ENCODE data around the gene INCA1. TPM values are rescaled to one million over a fixed set of nuclear protein-coding genes. Genes with fewer than 3 reads are reported as not detected.
A peak's percentile ranks its signal among the peaks of the same experiment; 100 is the strongest.

The INCA1 gene
- polyA plus RNA-seq, 3 donors from 2014 or later, result 0.29 to 0.35 TPM; not detected in 1

DNA sequence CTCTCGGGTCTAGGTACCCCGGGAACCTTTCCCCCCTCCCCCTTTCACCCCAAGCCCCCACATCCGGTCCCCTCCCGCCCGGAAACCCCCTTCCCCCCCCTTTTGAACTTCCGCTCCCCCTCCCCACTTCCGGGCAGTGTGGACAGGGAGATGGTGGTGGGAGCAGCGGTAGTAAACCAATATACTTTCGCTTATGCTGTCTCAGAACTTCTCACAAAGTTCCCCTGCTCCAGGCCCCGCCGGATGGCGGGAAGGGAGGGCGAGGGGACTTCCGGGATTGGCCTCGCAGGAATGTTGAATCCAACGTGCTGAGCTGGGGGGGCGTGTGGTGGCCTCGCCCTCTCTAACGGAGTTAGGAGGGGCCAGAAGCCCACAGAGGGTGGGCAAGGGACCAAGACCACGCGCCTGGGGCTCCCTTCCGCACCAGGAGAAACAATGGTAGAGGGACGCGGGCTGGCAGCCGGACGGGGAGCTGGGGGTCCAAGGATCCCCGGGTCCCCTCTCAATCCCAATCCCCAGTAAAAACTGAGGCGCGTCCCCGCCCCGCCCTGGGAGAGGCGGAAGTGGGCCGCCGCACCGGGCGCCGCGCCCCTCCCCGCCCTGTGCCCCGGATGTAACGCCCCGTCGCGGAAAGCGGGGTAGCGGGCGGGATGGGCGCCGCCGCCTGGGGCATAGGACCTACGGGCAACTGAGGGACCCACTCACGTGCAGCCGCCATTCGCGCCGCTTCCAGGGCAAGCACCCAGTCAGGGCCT, 49.7 kb downstream of the INCA1 start:
- H3K27me3 Mint-ChIP-seq (ENCODE audit: low read depth in 3 of 3), result peaks cover 22 to 51% (median 28%) of the 10 kb centered on the region in 3 donors
- H3K27ac Mint-ChIP-seq, result peak overlapping the region; percentile 92 to 99 (median 96)
- H3K4me3 Mint-ChIP-seq, result peak overlapping the region; percentile 96 to 100 (median 99)
- peak; percentile 72 to 77 (median 74) for DNase-seq
- peaks cover 56 to 63% of the 10 kb centered on the region in 2 donors for H3K4me1 Mint-ChIP-seq
- H3K36me3 Mint-ChIP-seq, result peaks cover 26 to 35% (median 33%) of the 10 kb centered on the region in 3 donors
- peaks cover 0 to 2% (median 0%) of the 10 kb centered on the region in 6 donors for H3K9me3 Mint-ChIP-seq

DNA sequence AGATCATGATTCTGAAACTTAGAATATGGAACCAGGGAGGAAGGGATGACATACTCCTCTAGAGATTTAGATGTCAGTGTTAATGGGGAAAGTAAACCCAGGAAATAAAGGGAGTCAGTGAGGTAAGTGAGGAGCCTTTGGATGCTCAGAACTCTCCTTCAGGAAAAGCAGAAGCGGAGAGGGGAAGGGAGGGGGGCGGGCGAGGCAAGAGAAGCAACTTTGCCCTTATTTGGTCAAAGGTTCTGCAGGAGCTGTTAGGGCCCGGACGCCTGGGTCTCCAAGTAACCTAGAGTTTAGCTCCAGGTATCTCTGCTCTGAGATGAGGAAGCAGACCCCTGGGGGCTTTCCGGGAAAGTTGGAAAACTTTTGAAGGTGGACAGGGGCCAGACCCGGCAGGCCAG, 50.3 kb downstream of the INCA1 start:
- Mint-ChIP-seq H3K9me3 (peaks cover 0 to 2% (median 0%) of the 10 kb centered on the region in 6 donors), H3K27ac (peak overlapping the region; percentile 95 to 99 (median 96)), H3K4me1 (peaks cover 62 to 69% of the 10 kb centered on the region in 2 donors), H3K4me3 (peak overlapping the region; percentile 96 to 100 (median 99)), H3K27me3 (ENCODE audit: low read depth in 3 of 3) (peaks cover 22 to 51% (median 28%) of the 10 kb centered on the region in 3 donors), H3K36me3 (peaks cover 27 to 41% (median 35%) of the 10 kb centered on the region in 3 donors)
- DNase-seq, result peak in 1 of 3 donors; percentile 17

DNA sequence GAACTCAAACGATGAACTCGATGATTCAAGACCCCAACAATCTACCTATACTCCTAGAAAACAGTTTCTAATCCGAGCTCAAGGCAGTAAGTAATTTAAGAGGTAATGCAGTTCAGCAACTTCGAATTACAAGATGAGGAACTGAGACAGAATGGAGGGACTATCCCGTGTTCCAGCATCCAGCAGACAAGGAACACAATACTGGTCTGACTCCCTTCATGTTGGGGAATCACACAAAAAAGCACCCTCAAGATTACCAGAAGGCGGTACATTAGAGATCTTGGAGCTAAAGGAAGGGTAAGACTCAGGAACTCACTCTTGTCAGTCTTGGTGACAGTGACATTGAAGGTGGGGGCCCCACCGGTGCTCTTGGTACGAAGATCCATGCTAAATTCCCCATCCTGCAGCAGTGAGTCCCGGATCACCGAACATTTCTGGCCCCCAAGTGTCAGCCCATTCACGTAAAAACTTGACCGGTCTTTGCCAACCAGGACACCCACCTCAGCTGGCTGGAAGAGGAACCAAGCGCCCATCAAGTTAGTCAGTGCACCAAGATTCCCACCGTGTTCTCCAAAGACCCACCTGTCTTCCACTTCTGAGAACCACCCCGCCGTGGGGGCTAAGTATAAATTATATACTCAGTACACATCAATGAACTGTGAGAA, 50.9 kb downstream of the INCA1 start:
- no peak for DNase-seq
- H3K9me3 Mint-ChIP-seq, result peaks cover 0 to 2% (median 0%) of the 10 kb centered on the region in 6 donors
- peaks cover 32 to 46% (median 39%) of the 10 kb centered on the region in 3 donors for H3K36me3 Mint-ChIP-seq

DNA sequence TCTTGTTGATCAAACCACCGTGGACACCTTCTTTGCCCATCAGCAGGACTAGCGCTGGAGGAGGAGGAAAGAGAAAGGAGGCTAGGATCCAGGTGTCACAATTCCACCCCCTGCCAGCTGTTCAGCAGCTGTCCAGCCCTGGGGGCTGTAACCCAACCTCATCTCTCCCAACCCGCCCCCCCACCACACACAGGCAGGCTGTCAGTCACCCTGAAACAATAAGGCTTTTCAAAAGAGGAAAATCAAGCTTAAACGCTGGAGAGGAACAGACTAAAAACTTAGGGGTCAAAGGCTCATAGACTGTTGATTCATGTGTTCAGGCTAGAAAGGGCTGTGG, 51.4 kb downstream of the INCA1 start:
- H3K27ac Mint-ChIP-seq, result peak overlapping the region; percentile 95 to 99 (median 96)
- peak overlapping the region; percentile 96 to 100 (median 99) for H3K4me3 Mint-ChIP-seq
- DNase-seq, result no peak
- peaks cover 22 to 56% (median 31%) of the 10 kb centered on the region in 3 donors for H3K27me3 Mint-ChIP-seq (ENCODE audit: low read depth in 3 of 3)
- peaks cover 69 to 75% of the 10 kb centered on the region in 2 donors for H3K4me1 Mint-ChIP-seq
- H3K9me3 Mint-ChIP-seq, result peaks cover 0 to 2% (median 0%) of the 10 kb centered on the region in 6 donors
- peaks cover 32 to 51% (median 39%) of the 10 kb centered on the region in 3 donors for H3K36me3 Mint-ChIP-seq

More for the DNA sequence above, 50.9 kb downstream of the INCA1 start:
- H3K4me3 Mint-ChIP-seq, result peak overlapping the region; percentile 96 to 100 (median 99)
- peak overlapping the region; percentile 95 to 99 (median 96) for H3K27ac Mint-ChIP-seq
- peaks cover 22 to 51% (median 28%) of the 10 kb centered on the region in 3 donors for H3K27me3 Mint-ChIP-seq (ENCODE audit: low read depth in 3 of 3)
- H3K4me1 Mint-ChIP-seq, result peaks cover 67 to 75% of the 10 kb centered on the region in 2 donors

DNA sequence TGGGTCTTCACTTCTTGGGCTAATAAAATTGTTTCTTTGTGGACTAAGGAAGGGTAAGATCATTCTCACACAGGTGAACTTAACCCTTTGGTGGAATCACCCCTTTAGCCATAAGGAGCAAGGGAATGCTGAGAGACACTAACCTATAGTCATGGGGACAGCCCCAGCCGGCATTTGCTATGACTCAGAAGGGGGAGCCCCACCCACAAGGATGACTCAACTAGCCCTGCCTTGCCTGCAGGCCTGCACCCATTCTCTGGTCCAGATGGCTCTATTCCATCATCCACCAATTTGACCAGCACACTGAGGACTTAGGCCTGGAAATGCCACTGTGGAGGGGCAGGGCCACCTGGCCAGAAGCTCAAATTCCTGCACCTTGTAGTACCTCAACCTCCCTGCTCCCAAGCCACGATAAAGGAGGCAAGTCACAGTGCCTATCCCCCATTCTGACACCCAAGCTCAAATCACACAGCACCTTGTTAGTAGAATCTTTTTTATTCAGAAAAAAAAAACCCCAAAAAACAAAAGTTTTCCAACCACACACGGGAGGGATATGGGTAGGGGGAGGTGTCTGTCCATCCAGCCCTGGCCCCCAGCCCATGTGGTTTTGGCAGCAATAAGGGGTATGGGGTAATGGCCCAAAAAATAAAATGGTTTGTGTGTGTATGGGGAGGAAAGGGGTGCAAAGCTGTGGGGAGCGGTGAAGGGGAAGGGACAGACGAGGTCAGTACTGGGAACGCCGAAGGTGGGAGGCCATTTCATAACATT, 52.0 kb downstream of the INCA1 start:
- Mint-ChIP-seq H3K27ac (peak overlapping the region; percentile 95 to 97 (median 95)), H3K4me3 (peak overlapping the region; percentile 96 to 100 (median 99)), H3K27me3 (ENCODE audit: low read depth in 3 of 3) (peaks cover 20 to 59% (median 34%) of the 10 kb centered on the region in 3 donors), H3K4me1 (peaks cover 65 to 73% of the 10 kb centered on the region in 2 donors), H3K36me3 (peaks cover 32 to 51% (median 39%) of the 10 kb centered on the region in 3 donors), H3K9me3 (peaks cover 0 to 2% (median 0%) of the 10 kb centered on the region in 6 donors)
- DNase-seq, result peak; percentile 62 to 66 (median 64)

DNA sequence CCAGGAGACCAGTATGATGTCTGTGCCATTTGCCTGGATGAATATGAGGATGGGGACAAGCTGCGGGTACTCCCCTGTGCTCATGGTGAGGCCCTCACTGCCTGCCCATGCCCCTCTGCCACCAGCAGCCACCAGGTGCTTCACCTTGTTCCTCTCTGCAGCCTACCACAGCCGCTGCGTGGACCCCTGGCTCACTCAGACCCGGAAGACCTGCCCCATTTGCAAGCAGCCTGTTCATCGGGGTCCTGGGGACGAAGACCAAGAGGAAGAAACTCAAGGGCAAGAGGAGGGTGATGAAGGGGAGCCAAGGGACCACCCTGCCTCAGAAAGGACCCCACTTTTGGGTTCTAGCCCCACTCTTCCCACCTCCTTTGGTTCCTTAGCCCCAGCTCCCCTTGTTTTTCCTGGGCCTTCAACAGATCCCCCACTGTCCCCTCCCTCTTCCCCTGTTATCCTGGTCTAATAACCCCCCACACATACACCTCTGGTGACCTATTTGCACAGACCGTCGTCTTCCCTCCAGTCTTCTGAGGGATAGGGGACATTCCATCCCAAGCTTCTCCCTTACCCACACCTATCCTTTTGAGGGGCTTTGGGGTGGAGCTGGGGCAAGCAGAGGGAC, 52.7 kb downstream of the INCA1 start:
- peak overlapping the region; percentile 96 to 100 (median 99) for H3K4me3 Mint-ChIP-seq
- peaks cover 20 to 61% (median 36%) of the 10 kb centered on the region in 3 donors for H3K27me3 Mint-ChIP-seq (ENCODE audit: low read depth in 3 of 3)
- H3K36me3 Mint-ChIP-seq, result peaks cover 32 to 55% (median 43%) of the 10 kb centered on the region in 3 donors
- peaks cover 62 to 74% of the 10 kb centered on the region in 2 donors for H3K4me1 Mint-ChIP-seq
- H3K9me3 Mint-ChIP-seq, result peaks cover 0 to 2% (median 0%) of the 10 kb centered on the region in 6 donors
- H3K27ac Mint-ChIP-seq, result peak overlapping the region; percentile 95 to 97 (median 95)
- DNase-seq, result no peak

DNA sequence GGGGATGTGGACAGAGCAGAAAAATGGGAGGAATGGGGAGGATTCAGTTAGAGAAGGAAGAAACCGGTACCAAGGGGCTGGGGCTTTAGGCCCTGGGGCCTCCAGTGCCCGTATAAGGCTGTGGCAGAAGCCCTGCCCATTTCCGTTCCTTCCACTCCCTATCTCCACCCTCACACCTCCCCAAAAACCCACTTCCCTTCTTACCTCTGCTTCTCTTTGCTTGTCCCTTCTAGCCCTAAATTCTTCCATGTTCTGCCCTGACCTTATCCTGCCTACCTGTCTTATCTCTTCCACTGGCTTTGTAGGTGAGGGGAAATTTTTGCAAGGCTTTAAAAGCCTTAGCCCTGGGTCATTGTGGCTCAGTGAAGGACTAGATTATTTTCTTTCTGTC, 53.2 kb downstream of the INCA1 start:
- H3K9me3 Mint-ChIP-seq, result peaks cover 0 to 2% (median 0%) of the 10 kb centered on the region in 6 donors
- peaks cover 20 to 60% (median 36%) of the 10 kb centered on the region in 3 donors for H3K27me3 Mint-ChIP-seq (ENCODE audit: low read depth in 3 of 3)
- H3K27ac Mint-ChIP-seq, result peak overlapping the region; percentile 95 to 97 (median 95)
- peaks cover 32 to 55% (median 43%) of the 10 kb centered on the region in 3 donors for H3K36me3 Mint-ChIP-seq
- peak overlapping the region; percentile 96 to 100 (median 99) for H3K4me3 Mint-ChIP-seq
- peaks cover 65 to 76% of the 10 kb centered on the region in 2 donors for H3K4me1 Mint-ChIP-seq
- DNase-seq, result peak; percentile 52 to 59 (median 57)

DNA sequence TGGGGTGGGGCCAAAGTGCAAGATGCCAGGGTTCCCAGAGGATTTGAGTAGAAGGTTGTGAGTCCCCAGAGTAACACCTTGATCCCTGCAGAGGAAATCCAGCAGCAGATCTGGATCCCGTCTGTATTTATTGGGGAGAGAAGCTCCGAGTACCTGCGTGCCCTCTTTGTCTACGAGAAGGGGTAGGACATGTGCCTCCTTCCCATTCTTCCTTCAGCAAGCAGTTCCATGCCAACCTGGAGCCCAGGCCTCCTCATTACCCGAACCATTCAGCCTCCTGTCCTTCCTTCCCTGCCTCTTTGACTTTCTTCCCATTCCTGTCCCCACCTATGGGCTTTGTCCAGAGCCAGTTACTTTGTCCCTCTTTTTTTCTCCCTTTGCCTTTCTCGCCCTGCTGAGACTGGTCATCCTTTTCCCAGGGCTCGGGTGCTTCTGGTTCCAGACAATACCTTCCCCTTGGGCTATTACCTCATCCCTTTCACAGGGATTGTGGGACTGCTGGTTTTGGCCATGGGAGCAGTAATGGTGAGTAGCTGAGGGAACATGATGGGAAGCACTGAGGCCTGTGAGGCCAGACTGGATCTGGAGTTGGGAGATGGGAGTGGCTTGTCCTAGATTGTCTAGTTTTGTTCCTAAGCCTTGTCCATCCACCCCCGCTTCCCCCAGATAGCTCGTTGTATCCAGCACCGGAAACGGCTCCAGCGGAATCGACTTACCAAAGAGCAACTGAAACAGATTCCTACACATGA, 54.4 kb downstream of the INCA1 start:
- no peak for DNase-seq
- Mint-ChIP-seq H3K27me3 (ENCODE audit: low read depth in 3 of 3) (peaks cover 17 to 51% (median 34%) of the 10 kb centered on the region in 3 donors), H3K4me1 (peaks cover 77 to 85% of the 10 kb centered on the region in 2 donors), H3K4me3 (peak overlapping the region; percentile 55 to 100 (median 99)), H3K36me3 (peaks cover 32 to 55% (median 43%) of the 10 kb centered on the region in 3 donors), H3K9me3 (no peaks in the 10 kb centered on the region), H3K27ac (peak overlapping the region; percentile 93 to 98 (median 95))

DNA sequence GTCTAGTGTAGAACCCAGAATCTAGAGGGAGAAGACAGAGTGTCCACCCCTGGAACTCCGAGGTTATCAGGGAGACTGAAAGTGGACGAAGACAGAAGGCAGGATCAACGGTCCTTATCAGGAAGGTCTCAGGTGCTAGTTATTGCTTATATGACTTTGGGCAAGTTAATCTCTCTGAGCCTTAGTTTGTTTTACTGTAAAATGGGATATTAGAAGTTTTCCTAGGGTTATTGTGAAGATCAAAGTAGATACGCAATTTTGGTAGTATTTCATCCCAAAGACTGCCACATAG, 56.1 kb downstream of the INCA1 start:
- Mint-ChIP-seq H3K4me3 (peak overlapping the region; percentile 96 to 100 (median 99)), H3K27ac (peak overlapping the region; percentile 93 to 98 (median 95)), H3K9me3 (no peaks in the 10 kb centered on the region), H3K36me3 (peaks cover 24 to 59% (median 35%) of the 10 kb centered on the region in 3 donors), H3K4me1 (peaks cover 70 to 77% of the 10 kb centered on the region in 2 donors), H3K27me3 (ENCODE audit: low read depth in 3 of 3) (peaks cover 8 to 37% (median 20%) of the 10 kb centered on the region in 3 donors)
- DNase-seq, result no peak

DNA sequence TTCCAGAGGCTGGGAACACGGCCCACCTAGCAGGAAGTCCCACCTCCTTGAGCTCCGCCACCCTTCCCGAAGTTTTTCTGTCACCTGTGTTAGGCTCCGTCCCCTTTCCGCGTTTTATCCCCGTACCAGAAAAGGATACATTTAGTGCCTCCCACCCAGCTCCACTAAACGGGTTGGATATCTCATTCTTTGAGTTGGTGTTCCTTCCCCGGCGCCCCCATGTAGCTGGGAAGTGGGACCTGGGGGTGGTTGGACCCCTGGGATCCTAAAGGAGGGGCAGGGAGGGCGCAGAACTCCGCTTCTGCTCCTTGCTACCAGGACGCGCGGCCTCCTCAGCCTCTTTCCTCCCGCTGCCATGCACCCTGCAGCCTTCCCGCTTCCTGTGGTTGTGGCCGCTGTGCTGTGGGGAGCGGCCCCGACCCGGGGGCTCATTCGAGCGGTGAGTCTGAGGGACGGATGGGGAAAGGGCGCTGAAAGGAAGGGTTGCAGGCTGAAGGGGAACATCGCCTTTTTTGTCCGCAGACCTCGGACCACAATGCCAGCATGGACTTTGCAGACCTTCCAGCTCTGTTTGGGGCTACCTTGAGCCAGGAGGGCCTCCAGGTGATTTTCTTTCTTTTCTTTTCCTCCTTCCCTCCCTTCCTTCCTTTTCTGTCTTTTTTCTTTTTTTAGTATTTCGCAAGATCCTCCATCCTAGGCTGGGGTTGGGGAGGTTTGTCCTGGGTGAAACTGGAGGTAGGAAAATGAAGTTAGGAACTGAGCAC, 56.6 kb downstream of the INCA1 start:
- Mint-ChIP-seq H3K4me3 (peak overlapping the region; percentile 96 to 100 (median 99)), H3K4me1 (peaks cover 72 to 77% of the 10 kb centered on the region in 2 donors), H3K36me3 (peaks cover 22 to 59% (median 35%) of the 10 kb centered on the region in 3 donors), H3K9me3 (no peaks in the 10 kb centered on the region), H3K27me3 (ENCODE audit: low read depth in 3 of 3) (peaks cover 8 to 32% (median 19%) of the 10 kb centered on the region in 3 donors), H3K27ac (peak overlapping the region; percentile 93 to 98 (median 95))
- DNase-seq, result peak; percentile 25 to 39 (median 37)

DNA sequence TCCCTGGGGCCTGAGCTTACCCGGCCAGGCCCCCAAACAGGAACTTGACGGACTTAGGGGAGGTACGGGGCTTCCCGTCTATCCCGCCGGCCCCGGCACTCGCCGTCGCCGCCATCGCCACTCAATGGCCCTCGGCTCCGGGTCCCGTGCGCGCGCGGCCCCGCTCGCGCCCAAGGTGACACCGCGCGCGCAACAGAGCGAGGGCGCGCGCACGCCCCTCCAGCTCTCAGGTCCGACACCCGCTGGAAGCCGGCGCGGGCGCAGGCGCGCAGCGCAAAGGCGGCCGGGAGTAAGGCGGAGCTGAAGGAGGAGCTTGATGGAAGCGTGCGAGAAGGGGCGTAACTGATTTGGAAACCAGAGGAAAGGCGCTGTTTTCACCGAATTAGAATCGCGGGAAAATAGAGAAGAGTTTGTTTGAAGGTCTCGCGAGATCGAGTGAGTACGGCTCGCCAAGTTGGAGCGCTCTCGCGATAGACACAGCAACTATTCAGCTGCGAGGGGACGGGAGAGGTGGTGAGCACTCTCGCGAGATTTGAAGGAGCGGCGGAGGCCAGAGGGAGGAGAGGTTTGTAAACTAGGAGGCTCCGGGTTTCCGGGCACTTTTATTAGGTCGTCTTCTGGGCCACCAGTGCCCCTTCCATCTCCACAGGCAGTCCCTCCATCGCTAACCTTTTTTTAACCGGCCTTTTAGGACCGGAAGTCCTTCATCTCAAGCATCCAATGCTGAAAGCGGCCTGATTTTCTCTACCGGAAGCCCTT, 57.3 kb downstream of the INCA1 start, which contains the start of the genes RNF167 and SLC25A11:
RNF167 (plus strand) TSS at position 473 of the 759 bp plus-strand sequence. CDS start 642 bp downstream, outside the sequence.
SLC25A11 (minus strand) TSS at position 251 of the 759 bp plus-strand sequence; CDS start at position 115, 136 bp downstream.
- Mint-ChIP-seq H3K4me3 (peak within 1 kb of the TSS; percentile 96 to 100 (median 99)), H3K27ac (peak within 1 kb of the TSS; percentile 93 to 98 (median 95)), H3K4me1 (peaks cover 68 to 73% of the 10 kb centered on the region in 2 donors), H3K36me3 (peaks cover 15 to 51% (median 28%) of the 10 kb centered on the region in 3 donors), H3K9me3 (no peaks in the 10 kb centered on the region), H3K27me3 (ENCODE audit: low read depth in 3 of 3) (peaks cover 5 to 24% (median 13%) of the 10 kb centered on the region in 3 donors)
- DNase-seq, result peak; percentile 97 to 99 (median 99)

Measured in immature natural killer cell (primary cell).